ENCODE data around the gene OGDHL. TPM values are rescaled to one million over a fixed set of nuclear protein-coding genes. Genes with fewer than 3 reads are reported as not detected.

The OGDHL gene
- total RNA-seq, 4 donors from 2014 or later = 1.00 to 4.2 (median 2.4) TPM

- Histone ChIP-seq H3K27ac (no peak overlapping the region), H3K27me3 (no peaks in the 10 kb centered on the region), H3K9me3 (no peaks in the 10 kb centered on the region), H3K36me3 (no peaks in the 10 kb centered on the region), H3K4me3 (no peak overlapping the region), H3K4me1 (no peaks in the 10 kb centered on the region)
- DNase-seq = no peak
- intact Hi-C loops (cut with DNase I; ENCODE audit: low total_unique reads) (no loop called here), in situ Hi-C loops (cut with MboI; ENCODE audit: low pct_ligation_motif_present in 1 of 4, low pct_unique_long_range_greater_than_20kb in 1 of 4, low sequenced_read_pairs in 3 of 4) (no loop called here)
- no peak for TF ChIP-seq EP300 (IDR thresholded peaks at IDR 0.05; ENCODE audit: low read depth)
- no peak for TF ChIP-seq POLR2AphosphoS5 (IDR thresholded peaks at IDR 0.05)
- WGBS, 2 donors (ENCODE audit: low coverage in 1 of 2) = 89% methylated on average over 19 of the region's 19 CpGs; no CpG with 5 or more reads in 1 of the 2 donors
Measured at GRCh38 chr10:49737474-49738201, 24.5 kb downstream of the OGDHL start.

GRCh38 chr10:49736564-49737113 lies 25.5 kb downstream of the OGDHL start:
- intact Hi-C loops (cut with DNase I; ENCODE audit: low total_unique reads) (no loop called here), in situ Hi-C loops (cut with MboI; ENCODE audit: low pct_ligation_motif_present in 1 of 4, low pct_unique_long_range_greater_than_20kb in 1 of 4, low sequenced_read_pairs in 3 of 4) (no loop called here)
- no peak for DNase-seq
- Histone ChIP-seq H3K4me3 (no peak overlapping the region), H3K9me3 (no peaks in the 10 kb centered on the region), H3K27ac (no peak overlapping the region), H3K36me3 (no peaks in the 10 kb centered on the region), H3K4me1 (no peaks in the 10 kb centered on the region), H3K27me3 (no peaks in the 10 kb centered on the region)
- WGBS, 2 donors (ENCODE audit: low coverage in 1 of 2) = 96% methylated on average over 5 of the region's 5 CpGs; no CpG with 5 or more reads in 1 of the 2 donors
- TF ChIP-seq EP300 (IDR thresholded peaks at IDR 0.05; ENCODE audit: low read depth) = no peak
- TF ChIP-seq POLR2AphosphoS5 (IDR thresholded peaks at IDR 0.05) = no peak
- no peak for TF ChIP-seq CTCF (IDR thresholded peaks at IDR 0.05)
- TF ChIP-seq POLR2A (IDR thresholded peaks at IDR 0.05) = no peak

- Histone ChIP-seq H3K36me3 (no peaks in the 10 kb centered on the region), H3K4me3 (no peak overlapping the region), H3K9me3 (no peaks in the 10 kb centered on the region), H3K4me1 (no peaks in the 10 kb centered on the region), H3K27me3 (no peaks in the 10 kb centered on the region), H3K27ac (no peak overlapping the region)
- no peak for DNase-seq
- in situ Hi-C loops (cut with MboI; ENCODE audit: low pct_ligation_motif_present in 1 of 4, low pct_unique_long_range_greater_than_20kb in 1 of 4, low sequenced_read_pairs in 3 of 4) (no loop called here), intact Hi-C loops (cut with DNase I; ENCODE audit: low total_unique reads) (no loop called here)
- TF ChIP-seq CTCF (IDR thresholded peaks at IDR 0.05) (no peak), POLR2AphosphoS5 (IDR thresholded peaks at IDR 0.05) (no peak)
- WGBS, 2 donors (ENCODE audit: low coverage in 1 of 2) = 89 to 100% methylated on average over 2 to 20 of the region's 23 CpGs
Measured at GRCh38 chr10:49735848-49736563, 26.1 kb downstream of the OGDHL start.

GRCh38 chr10:49735161-49735560 lies 27.0 kb downstream of the OGDHL start:
- intact Hi-C loops (cut with DNase I; ENCODE audit: low total_unique reads) = no loop called here
- no peaks in the 10 kb centered on the region for H3K4me1 ChIP-seq
- TF ChIP-seq CTCF (IDR thresholded peaks at IDR 0.05) (no peak), POLR2A (IDR thresholded peaks at IDR 0.05) (no peak), POLR2AphosphoS5 (IDR thresholded peaks at IDR 0.05) (no peak), EP300 (IDR thresholded peaks at IDR 0.05; ENCODE audit: low read depth) (no peak)
- no peak for DNase-seq
- H3K9me3 ChIP-seq = no peaks in the 10 kb centered on the region
- in situ Hi-C loops (cut with MboI; ENCODE audit: low pct_ligation_motif_present in 1 of 4, low pct_unique_long_range_greater_than_20kb in 1 of 4, low sequenced_read_pairs in 3 of 4) = no loop called here
- H3K27me3 ChIP-seq = no peaks in the 10 kb centered on the region
- H3K27ac ChIP-seq = no peak overlapping the region
- H3K36me3 ChIP-seq = no peaks in the 10 kb centered on the region
- no peak overlapping the region for H3K4me3 ChIP-seq
- WGBS, 2 donors (ENCODE audit: low coverage in 1 of 2) = 42% methylated on average over 11 of the region's 11 CpGs; no CpG with 5 or more reads in 1 of the 2 donors

Data from transverse colon (tissue), 4 donors.